Measurements from ENCODE around the gene ZNHIT2.

GRCh38 chr11:65156926-65157325, 39.4 kb upstream of the ZNHIT2 start:
- TF ChIP-seq CTCF (conservative IDR thresholded peaks at IDR 0.05) (no peak), ZFX (IDR thresholded peaks at IDR 0.05) (no peak)

Data from C4-2B (cell line).